HG03060 (cell line): Measurements from ENCODE around the gene MTFP1.
A peak's percentile ranks its signal among the peaks of the same experiment; 100 is the strongest.
"Not testable (repeated sequence)": the region's sequence is repeated elsewhere in the genome, so short reads cannot be mapped to it uniquely, and the experiment has no call there.

Experiments used
- ATAC-seq: cut with Tn5 transposase; IDR thresholded peaks from one replicate; pipeline ENCODE4 v1.9.1; 2021; ENCODE audit warnings: low read depth, moderate number of reproducible peaks; ENCODE audit not compliant: unreplicated experiment

MTFP1 gene

GRCh38 chr22:30401024-30401423 lies 24.5 kb upstream of the MTFP1 start:
- ATAC-seq = not testable (repeated sequence)

- no peak for ATAC-seq
Measured at GRCh38 chr22:30402028-30402765, 23.4 kb upstream of the MTFP1 start.

GRCh38 chr22:30402766-30403104 lies 22.8 kb upstream of the MTFP1 start:
- not testable (repeated sequence) for ATAC-seq

- no peak for ATAC-seq
Measured at GRCh38 chr22:30404307-30404706, 21.3 kb upstream of the MTFP1 start.

- ATAC-seq = no peak
Measured at GRCh38 chr22:30405731-30406130, 19.8 kb upstream of the MTFP1 start.

- no peak for ATAC-seq
Measured at GRCh38 chr22:30406400-30406799, 19.2 kb upstream of the MTFP1 start.

GRCh38 chr22:30408388-30409102 lies 17.0 kb upstream of the MTFP1 start:
- no peak for ATAC-seq

- ATAC-seq = no peak
Measured at GRCh38 chr22:30411780-30412179, 13.8 kb upstream of the MTFP1 start.

- ATAC-seq = no peak
Measured at GRCh38 chr22:30413001-30413400, 12.6 kb upstream of the MTFP1 start.

GRCh38 chr22:30413745-30414524 lies 11.6 kb upstream of the MTFP1 start:
- ATAC-seq = no peak

GRCh38 chr22:30414525-30415047 lies 11.0 kb upstream of the MTFP1 start:
- no peak for ATAC-seq

- ATAC-seq = no peak
Measured at GRCh38 chr22:30416403-30416802, 9.2 kb upstream of the MTFP1 start.

- ATAC-seq = no peak
Measured at GRCh38 chr22:30416837-30417236, 8.7 kb upstream of the MTFP1 start.

- no peak for ATAC-seq
Measured at GRCh38 chr22:30420347-30421125, 5.0 kb upstream of the MTFP1 start.

- no peak for ATAC-seq
Measured at GRCh38 chr22:30421695-30422480, 3.7 kb upstream of the MTFP1 start.

- no peak for ATAC-seq
Measured at GRCh38 chr22:30422481-30423300, 2.9 kb upstream of the MTFP1 start.

- no peak for ATAC-seq
Measured at GRCh38 chr22:30423301-30423958, 2.1 kb upstream of the MTFP1 start.

- ATAC-seq = peak; percentile 81
Measured at GRCh38 chr22:30423959-30424533, 1.5 kb upstream of the MTFP1 start.
